B cell (primary cell): ENCODE measurements around the gene ZMIZ1. TPM values are rescaled to one million over a fixed set of nuclear protein-coding genes. Genes with fewer than 3 reads are reported as not detected.

ENCODE experiments used
- ATAC-seq: fragments of 200-7000 bp; cut with Tn5 transposase; one replicate; pipeline ENCODE4 v1.10.0; 2021; ENCODE audit warnings: low read depth, mild to moderate bottlenecking, moderate number of reproducible peaks, moderate library complexity
- CTCF ChIA-PET: fragments of 350-600 bp; sonication (Branson Sonifier 250); formaldehyde crosslinking; loops from one replicate; lab custom pipeline; 2021; ENCODE audit warnings: antibody characterized with exemption, inconsistent platforms; lab: Charles Lee
- POLR2A ChIA-PET: fragments of 350-600 bp; sonication (Branson Sonifier 250); formaldehyde crosslinking; loops from one replicate; lab custom pipeline; 2021; ENCODE audit warnings: antibody characterized with exemption; lab: Charles Lee
- DNase-seq: peaks from one replicate; pipeline ENCODE4 v3.0.0; 2013
- H2AFZ ChIP-seq: 2 replicates; pipeline ENCODE4 v1.6.1; 2012; ENCODE audit warnings: mild to moderate bottlenecking, low read depth, low read length; ENCODE audit not compliant: insufficient read depth, poor library complexity, severe bottlenecking
- H3K27ac ChIP-seq, 2 donors: 1 replicate in 1 of 2; 2 replicates in 1 of 2; pipeline ENCODE4 v1.5.1; 2012 to 2013; ENCODE audit warnings: low read length in 2 of 2, mild to moderate bottlenecking in 2 of 2, moderate library complexity in 1 of 2
- H3K27me3 ChIP-seq, 4 experiments: fragments of 200-600 bp in 1 of 4; sonication (generic) in 1 of 4; replicated peaks in 1 of 4; 1 replicate in 2 of 4; 2 replicates in 2 of 4; pipeline versions ENCODE4 v1.6.1 to v1.7.0; 2013 to 2016; ENCODE audit warnings: low read length in 3 of 4, mild to moderate bottlenecking in 2 of 4, mixed read lengths in 1 of 4, moderate library complexity in 1 of 4; ENCODE audit not compliant: insufficient read depth in 4 of 4, control insufficient read depth in 3 of 4; ENCODE audit errors: control extremely low read depth in 1 of 4
- H3K36me3 ChIP-seq, 2 experiments: replicated peaks in 1 of 2; 1 replicate in 1 of 2; 2 replicates in 1 of 2; pipeline versions ENCODE4 v1.6.1 to v1.7.1; 2013; ENCODE audit warnings: low read length in 1 of 2; ENCODE audit not compliant: insufficient read depth in 2 of 2, control insufficient read depth in 1 of 2; ENCODE audit errors: control extremely low read depth in 1 of 2, extremely low read depth in 1 of 2
- H3K4me1 ChIP-seq, 2 donors: fragments of 200-600 bp in 1 of 2; sonication (generic) in 1 of 2; 1 replicate in 1 of 2; 2 replicates in 1 of 2; pipeline versions ENCODE4 v1.5.1 to v1.6.1; 2013 to 2017; ENCODE audit warnings: low read length in 2 of 2; ENCODE audit not compliant: control insufficient read depth in 2 of 2, insufficient read depth in 2 of 2
- H3K4me2 ChIP-seq: replicated peaks from 2 replicates; pipeline ENCODE3; 2012; ENCODE audit warnings: mild to moderate bottlenecking, low read depth, low read length; ENCODE audit not compliant: poor library complexity, severe bottlenecking
- H3K4me3 ChIP-seq, 5 experiments: fragments of 200-600 bp in 1 of 5; sonication (generic) in 1 of 5; 1 replicate in 3 of 5; 2 replicates in 2 of 5; pipeline versions ENCODE4 v1.5.1 to v1.7.0; 2011 to 2016; ENCODE audit warnings: low read length in 4 of 5, mild to moderate bottlenecking in 4 of 5, low read depth in 2 of 5, control low read depth in 1 of 5, moderate library complexity in 1 of 5; ENCODE audit not compliant: insufficient read depth in 1 of 5; ENCODE audit errors: control extremely low read depth in 1 of 5, extremely low read depth in 1 of 5
- H3K79me2 ChIP-seq: fragments of 200-600 bp; sonication (generic); one replicate; pipeline ENCODE4 v1.6.0; 2016; ENCODE audit warnings: low read length; ENCODE audit not compliant: control insufficient read depth, insufficient read depth
- H3K9ac ChIP-seq: fragments of 200-600 bp; sonication (generic); 2 replicates; pipeline ENCODE4 v1.6.1; 2017; ENCODE audit warnings: mild to moderate bottlenecking, low read length, moderate library complexity
- H3K9me3 ChIP-seq, 3 donors: one replicate each; pipeline versions ENCODE4 v1.6.1 to v1.7.1; 2013; ENCODE audit warnings: low read length in 2 of 3; ENCODE audit not compliant: control insufficient read depth in 2 of 3, insufficient read depth in 1 of 3; ENCODE audit errors: control extremely low read depth in 1 of 3
- H4K20me1 ChIP-seq: 2 replicates; pipeline ENCODE4 v1.6.0; 2012; ENCODE audit warnings: mild to moderate bottlenecking, low read length; ENCODE audit not compliant: insufficient read depth, control insufficient read depth, poor library complexity, severe bottlenecking
- H3K27ac Mint-ChIP-seq: one replicate; pipeline ENCODE4 v1.8.0; 2021; ENCODE audit warnings: mixed read lengths
- H3K27me3 Mint-ChIP-seq: one replicate; pipeline ENCODE4 v1.8.0; 2021; ENCODE audit warnings: mixed read lengths
- H3K4me1 Mint-ChIP-seq: one replicate; pipeline ENCODE4 v1.8.0; 2021; ENCODE audit warnings: mixed read lengths
- H3K4me3 Mint-ChIP-seq: one replicate; pipeline ENCODE4 v1.8.0; 2021; ENCODE audit warnings: mixed read lengths
- H3K9me3 Mint-ChIP-seq: one replicate; pipeline ENCODE4 v1.8.0; 2022; ENCODE audit warnings: mixed read lengths; ENCODE audit not compliant: insufficient read depth
- EZH2 ChIP-seq: IDR thresholded peaks from 2 replicates; pipeline ENCODE4 v1.6.1; 2012; ENCODE audit warnings: borderline replicate concordance, low read depth, mild to moderate bottlenecking, moderate library complexity, low read length; ENCODE audit not compliant: insufficient read depth, poor library complexity, severe bottlenecking
- WGBS: methylation state at CpG from one replicate; pipeline ENCODE4 v1.1.5; 2013; ENCODE audit warnings: missing lambda C conversion rate; ENCODE audit not compliant: insufficient coverage; 5-methylcytosine and 5-hydroxymethylcytosine counted together
- intact Hi-C: fragments of 100-400 bp; cut with micrococcal nuclease; formaldehyde crosslinking; loops from one replicate; pipeline ENCODE4 v1.10.0; 2022
- polyA plus RNA-seq: library from polyadenylated mRNA; depleted of rRNA; stranded (reverse); fragments of >200 nt; gene quantifications from 2 replicates; pipeline ENCODE4 v1.2.3, GENCODE V29; 2012
- total RNA-seq, 2 donors: library from RNA; stranded (reverse); fragments of 120-200 nt in 1 of 2; gene quantifications; 1 replicate in 1 of 2; 2 replicates in 1 of 2; pipeline versions ENCODE4 v1.2.3 to v1.2.4, GENCODE V29; 2013 to 2022
- TF ChIP-seq, protein P1 (sequence below): fragments of 200-600 bp; IDR thresholded peaks from one replicate; pipeline ENCODE4 v1.8.0; 2022; ENCODE audit warnings: antibody characterized with exemption, mild to moderate bottlenecking

ZMIZ1 gene
- total and polyA plus RNA-seq, 2 donors (not counting 1 experiment from before 2014, with no cell fraction given), result 14.3 to 64.9 TPM

DNA sequence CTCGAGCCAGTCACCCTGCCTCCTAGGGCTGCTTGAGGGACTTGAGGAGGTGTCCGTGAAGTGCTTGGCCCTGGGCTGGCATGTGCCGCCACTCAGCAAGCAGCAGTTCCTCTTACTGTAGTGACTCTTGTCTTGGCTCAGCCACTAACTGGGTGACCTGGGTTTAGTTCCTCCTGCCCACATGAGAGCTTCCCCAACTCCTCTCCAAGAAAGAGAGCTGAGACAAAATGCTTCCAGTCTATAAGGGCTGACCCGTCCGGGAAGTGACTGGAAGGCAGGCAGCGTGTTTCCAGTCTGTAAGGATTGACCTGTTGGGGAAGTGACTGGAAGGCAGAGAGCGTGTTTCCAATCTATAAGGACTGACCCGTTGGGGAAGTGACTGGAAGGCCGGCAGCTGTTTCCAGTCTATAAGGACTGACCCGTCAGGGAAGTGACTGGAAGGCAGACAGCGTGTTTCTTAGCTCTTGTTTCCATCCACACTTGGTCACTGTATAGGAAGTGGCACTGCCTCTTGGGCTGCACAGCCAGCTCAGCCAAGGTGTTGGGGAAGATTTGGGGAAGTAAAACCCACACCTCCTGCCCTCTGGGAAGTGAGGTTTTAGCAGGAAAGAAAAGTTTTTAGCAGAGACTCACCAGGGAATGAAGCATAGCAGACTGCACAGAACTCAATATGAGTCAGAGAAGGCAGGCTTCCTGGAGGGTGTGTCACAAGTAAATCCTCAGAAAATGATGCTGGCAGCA, 225.2 kb downstream of the ZMIZ1 start:
- ChIA-PET CTCF (interaction anchor here (0.7 to 2.0 kb wide), 12 partner anchors 8 to 179 kb away, joined by 3 to 6 read pairs (median 4); no protein-coding TSS in a partner anchor), POLR2A (interaction anchor here (0.6 to 0.8 kb wide), 2 partner anchors 44 to 1206 kb away, joined by 3 read pairs; no protein-coding TSS in a partner anchor)
- peak overlapping the region; percentile 34 for H3K4me3 Mint-ChIP-seq
- peaks cover 19 to 46% of the 10 kb centered on the region in 2 donors for H3K4me1 ChIP-seq
- no peak overlapping the region for H2AFZ ChIP-seq
- no peaks in the 10 kb centered on the region for H4K20me1 ChIP-seq
- peaks cover 6% of the 10 kb centered on the region for H3K79me2 ChIP-seq
- peaks cover 0 to 54% of the 10 kb centered on the region in 2 experiments for H3K36me3 ChIP-seq
- peak; percentile 61 for DNase-seq
- no peak overlapping the region for H3K4me3 ChIP-seq
- peak overlapping the region; percentile 84 for H3K27ac Mint-ChIP-seq
- ATAC-seq, result peak; percentile 68
- H3K27me3 ChIP-seq, result no peaks in the 10 kb centered on the region
- no peaks in the 10 kb centered on the region for H3K9me3 ChIP-seq
- peak overlapping the region; percentile 18 for H3K4me2 ChIP-seq
- H3K27me3 Mint-ChIP-seq, result no peaks in the 10 kb centered on the region
- intact Hi-C loops, result no loop called here
- H3K27ac ChIP-seq, result peak overlapping the region; percentile 24 to 43
- no peaks in the 10 kb centered on the region for H3K9me3 Mint-ChIP-seq
- H3K9ac ChIP-seq, result no peak overlapping the region
- peaks cover 47% of the 10 kb centered on the region for H3K4me1 Mint-ChIP-seq
- TF ChIP-seq, protein P1, sequence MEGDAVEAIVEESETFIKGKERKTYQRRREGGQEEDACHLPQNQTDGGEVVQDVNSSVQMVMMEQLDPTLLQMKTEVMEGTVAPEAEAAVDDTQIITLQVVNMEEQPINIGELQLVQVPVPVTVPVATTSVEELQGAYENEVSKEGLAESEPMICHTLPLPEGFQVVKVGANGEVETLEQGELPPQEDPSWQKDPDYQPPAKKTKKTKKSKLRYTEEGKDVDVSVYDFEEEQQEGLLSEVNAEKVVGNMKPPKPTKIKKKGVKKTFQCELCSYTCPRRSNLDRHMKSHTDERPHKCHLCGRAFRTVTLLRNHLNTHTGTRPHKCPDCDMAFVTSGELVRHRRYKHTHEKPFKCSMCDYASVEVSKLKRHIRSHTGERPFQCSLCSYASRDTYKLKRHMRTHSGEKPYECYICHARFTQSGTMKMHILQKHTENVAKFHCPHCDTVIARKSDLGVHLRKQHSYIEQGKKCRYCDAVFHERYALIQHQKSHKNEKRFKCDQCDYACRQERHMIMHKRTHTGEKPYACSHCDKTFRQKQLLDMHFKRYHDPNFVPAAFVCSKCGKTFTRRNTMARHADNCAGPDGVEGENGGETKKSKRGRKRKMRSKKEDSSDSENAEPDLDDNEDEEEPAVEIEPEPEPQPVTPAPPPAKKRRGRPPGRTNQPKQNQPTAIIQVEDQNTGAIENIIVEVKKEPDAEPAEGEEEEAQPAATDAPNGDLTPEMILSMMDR, result no peak
- TF ChIP-seq EZH2, result no peak
- 55% methylated on average over 10 of the region's 11 CpGs for WGBS

DNA sequence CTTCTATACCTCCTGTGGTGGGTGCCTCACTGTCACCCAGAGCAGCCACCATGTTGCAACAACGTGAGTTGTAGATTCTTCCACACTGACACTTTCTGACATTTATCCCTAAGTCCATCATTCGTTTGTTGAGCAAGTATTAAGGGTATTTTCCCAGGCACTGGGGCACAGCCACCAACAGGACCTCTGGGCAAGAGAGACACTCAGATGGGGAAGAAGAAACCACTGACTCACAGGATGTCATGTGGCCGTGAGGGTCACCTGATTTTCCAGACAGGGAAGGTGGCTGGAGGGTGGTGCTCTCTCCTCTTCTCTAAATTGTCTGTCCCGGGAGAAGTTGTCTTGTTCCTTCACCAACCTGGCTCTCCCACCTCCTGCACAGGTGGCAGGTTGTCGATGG, 226.8 kb downstream of the ZMIZ1 start:
- H2AFZ ChIP-seq, result no peak overlapping the region
- TF ChIP-seq EZH2, result no peak
- TF ChIP-seq, protein P1, result no peak
- H4K20me1 ChIP-seq, result no peaks in the 10 kb centered on the region
- Mint-ChIP-seq H3K27ac (peak overlapping the region; percentile 75), H3K4me1 (peaks cover 44% of the 10 kb centered on the region), H3K27me3 (no peaks in the 10 kb centered on the region), H3K9me3 (no peaks in the 10 kb centered on the region), H3K4me3 (peak overlapping the region; percentile 62)
- peak overlapping the region in 1 of 2 donors; percentile 6 for H3K27ac ChIP-seq
- 24% methylated on average over 2 of the region's 5 CpGs for WGBS
- ATAC-seq (no peak), DNase-seq (peak; percentile 38)
- H3K36me3 ChIP-seq, result peaks cover 0 to 61% of the 10 kb centered on the region in 2 experiments
- ChIA-PET POLR2A (no interaction called here), CTCF (interaction anchor here (1.1 to 2.0 kb wide), 3 partner anchors 9 to 98 kb away, joined by 3 to 6 read pairs (median 4); no protein-coding TSS in a partner anchor)
- H3K4me2 ChIP-seq, result no peak overlapping the region
- no peaks in the 10 kb centered on the region for H3K9me3 ChIP-seq
- H3K79me2 ChIP-seq, result no peaks in the 10 kb centered on the region
- H3K27me3 ChIP-seq, result no peaks in the 10 kb centered on the region
- intact Hi-C loops, result no loop called here
- H3K4me1 ChIP-seq, result peaks cover 19 to 46% of the 10 kb centered on the region in 2 donors
- H3K4me3 ChIP-seq, result no peak overlapping the region
- no peak overlapping the region for H3K9ac ChIP-seq
